Effector memory CD8-positive, alpha-beta T cell (primary cell): Measurements from ENCODE around the gene CD59.
A peak's percentile ranks its signal among the peaks of the same experiment; 100 is the strongest.

Source experiments
- ATAC-seq: fragments of 150-1000 bp; cut with Tn5 transposase; replicated peaks from 2 replicates; pipeline ENCODE4 v1.10.0; 2021; ENCODE audit warnings: mild to moderate bottlenecking, moderate library complexity
- DNase-seq, 3 experiments: peaks; one replicate each; pipeline ENCODE4 v3.0.0; 2021
- H3K27ac Mint-ChIP-seq, 2 donors: one replicate each; pipeline ENCODE4 v1.8.0; 2022; ENCODE audit warnings: mild to moderate bottlenecking in 2 of 2, mixed read lengths in 2 of 2, moderate library complexity in 2 of 2
- H3K27me3 Mint-ChIP-seq, 2 donors: one replicate each; pipeline ENCODE4 v1.8.0; 2022; ENCODE audit warnings: mixed read lengths in 2 of 2
- H3K36me3 Mint-ChIP-seq: one replicate; pipeline ENCODE4 v1.8.0; 2022; ENCODE audit warnings: mild to moderate bottlenecking, moderate library complexity, mixed read lengths; ENCODE audit not compliant: insufficient read depth
- H3K4me1 Mint-ChIP-seq, 2 donors: one replicate each; pipeline ENCODE4 v1.8.0; 2022; ENCODE audit warnings: low read depth in 2 of 2, mixed read lengths in 2 of 2
- H3K4me3 Mint-ChIP-seq, 2 donors: one replicate each; pipeline ENCODE4 v1.8.0; 2022; ENCODE audit warnings: mild to moderate bottlenecking in 2 of 2, mixed read lengths in 2 of 2, moderate library complexity in 2 of 2
- H3K9me3 Mint-ChIP-seq, 2 donors: one replicate each; pipeline ENCODE4 v1.8.0; 2022; ENCODE audit warnings: mixed read lengths in 2 of 2
- total RNA-seq, 9 experiments: gene quantifications; one replicate each; lab custom pipeline; 2026; lab: John Stamatoyannopoulos, UW

CD59 gene
- total RNA-seq: 18.8 to 54.4 (median 37.9) reads per million in 9 experiments

GRCh38 chr11:33736148-33736812 is at the start of gene CD59:
TSS of gene CD59 (minus strand) at chr11:33736423. CDS start at chr11:33722445, 13,978 bp downstream.
- no peaks in the 10 kb centered on the region for H3K9me3 Mint-ChIP-seq
- H3K36me3 Mint-ChIP-seq: peaks cover 11% of the 10 kb centered on the region
- H3K27me3 Mint-ChIP-seq: no peaks in the 10 kb centered on the region
- peak within 1 kb of the TSS; percentile 87 to 88 for H3K4me3 Mint-ChIP-seq
- peak within 1 kb of the TSS; percentile 82 to 83 for H3K27ac Mint-ChIP-seq
- peak; percentile 72 to 78 (median 77) for DNase-seq
- ATAC-seq: peak; percentile 72
- H3K4me1 Mint-ChIP-seq: peaks cover 16 to 22% of the 10 kb centered on the region in 2 donors

DNA sequence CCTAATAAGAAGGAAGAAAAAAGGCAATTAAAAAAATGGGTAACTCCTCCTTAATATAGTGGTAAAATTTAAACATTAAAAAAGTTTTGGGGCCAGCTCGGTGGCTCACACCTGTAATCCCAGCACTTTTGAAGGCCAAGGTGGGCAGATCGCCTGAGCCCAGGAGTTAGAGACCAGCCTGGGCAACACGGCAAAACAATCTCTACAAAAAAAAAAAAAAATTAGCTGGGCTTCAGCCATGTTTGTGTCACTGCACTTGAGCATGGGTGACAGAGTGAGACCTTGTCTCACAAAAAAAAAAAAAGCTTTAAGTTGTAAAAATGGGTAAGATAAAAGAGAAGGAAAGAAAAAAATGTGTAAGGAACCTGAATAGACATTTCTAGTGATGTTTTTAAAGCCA is 49.4 kb upstream of the CD59 start:
- DNase-seq (no peak), ATAC-seq (no peak)
- Mint-ChIP-seq H3K27ac (no peak overlapping the region), H3K4me1 (no peaks in the 10 kb centered on the region), H3K36me3 (no peaks in the 10 kb centered on the region), H3K4me3 (no peak overlapping the region), H3K27me3 (peaks cover 49 to 68% of the 10 kb centered on the region in 2 donors), H3K9me3 (no peaks in the 10 kb centered on the region)

GRCh38 chr11:33779849-33780528 is 43.8 kb upstream of the CD59 start:
- ATAC-seq (no peak), DNase-seq (no peak)
- Mint-ChIP-seq H3K9me3 (no peaks in the 10 kb centered on the region), H3K27ac (no peak overlapping the region), H3K4me3 (no peak overlapping the region), H3K4me1 (peaks cover 2 to 8% of the 10 kb centered on the region in 2 donors), H3K36me3 (no peaks in the 10 kb centered on the region), H3K27me3 (peaks cover 28 to 64% of the 10 kb centered on the region in 2 donors)

- peaks cover 10% of the 10 kb centered on the region for H3K36me3 Mint-ChIP-seq
- H3K4me1 Mint-ChIP-seq: peaks cover 8 to 13% of the 10 kb centered on the region in 2 donors
- H3K4me3 Mint-ChIP-seq: no peak overlapping the region
- H3K27ac Mint-ChIP-seq: no peak overlapping the region
- ATAC-seq (no peak), DNase-seq (no peak)
- H3K27me3 Mint-ChIP-seq: peaks cover 16 to 54% of the 10 kb centered on the region in 2 donors
- no peaks in the 10 kb centered on the region for H3K9me3 Mint-ChIP-seq
These were observed 42.5 kb upstream of the CD59 start for GRCh38 chr11:33778675-33779074.

GRCh38 chr11:33777906-33778305 is 41.7 kb upstream of the CD59 start:
- no peak overlapping the region for H3K4me3 Mint-ChIP-seq
- no peak for ATAC-seq

DNA sequence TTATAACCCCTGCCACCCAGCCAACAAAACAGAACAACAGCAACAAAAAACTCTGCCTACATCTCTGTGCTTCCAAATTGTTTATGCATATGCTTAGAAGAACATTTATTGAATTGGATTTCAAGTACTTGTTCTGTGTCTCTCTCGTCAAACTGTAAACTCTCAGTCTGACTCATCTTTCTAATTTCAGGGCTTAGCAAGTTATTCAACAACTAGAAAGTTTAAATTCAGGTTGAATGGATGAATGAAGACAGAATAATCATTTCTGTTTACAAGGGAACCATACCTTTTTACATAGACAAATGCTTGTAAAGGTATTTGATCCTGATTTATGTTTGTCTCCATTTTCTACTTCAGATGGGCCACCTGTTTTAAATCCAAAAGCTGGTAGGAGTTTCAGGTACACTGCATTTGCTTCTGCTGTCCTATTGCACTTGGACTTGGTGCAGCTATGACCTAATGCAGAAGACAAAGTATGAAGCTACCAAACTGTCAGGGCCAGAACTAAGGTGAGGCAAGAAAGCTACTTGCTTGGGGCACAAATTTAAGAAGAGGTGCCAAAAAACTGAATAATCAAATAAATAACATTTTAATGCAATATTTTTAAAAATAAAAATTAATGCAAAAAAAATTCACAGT is 39.7 kb upstream of the CD59 start:
- Mint-ChIP-seq H3K9me3 (no peaks in the 10 kb centered on the region), H3K4me3 (peak overlapping the region; percentile 89 to 98), H3K27ac (no peak overlapping the region), H3K27me3 (peaks cover 6 to 31% of the 10 kb centered on the region in 2 donors), H3K36me3 (peaks cover 10% of the 10 kb centered on the region), H3K4me1 (peaks cover 21 to 34% of the 10 kb centered on the region in 2 donors)
- ATAC-seq (no peak), DNase-seq (no peak)

More at GRCh38 chr11:33777906-33778305, 41.7 kb upstream of the CD59 start:
- DNase-seq: peak in 1 of 3 experiments; percentile 36
- Mint-ChIP-seq H3K36me3 (peaks cover 10% of the 10 kb centered on the region), H3K27ac (no peak overlapping the region), H3K9me3 (no peaks in the 10 kb centered on the region), H3K4me1 (peaks cover 14 to 20% of the 10 kb centered on the region in 2 donors), H3K27me3 (peaks cover 10 to 50% of the 10 kb centered on the region in 2 donors)

- Mint-ChIP-seq H3K4me3 (peak overlapping the region; percentile 89 to 98), H3K9me3 (no peaks in the 10 kb centered on the region), H3K27me3 (peaks cover 6 to 26% of the 10 kb centered on the region in 2 donors), H3K4me1 (peaks cover 21 to 35% of the 10 kb centered on the region in 2 donors), H3K27ac (peak overlapping the region in 1 of 2 donors; percentile 98), H3K36me3 (peaks cover 10% of the 10 kb centered on the region)
- DNase-seq (no peak), ATAC-seq (no peak)
These were observed 39.2 kb upstream of the CD59 start for GRCh38 chr11:33775467-33775807.

DNA sequence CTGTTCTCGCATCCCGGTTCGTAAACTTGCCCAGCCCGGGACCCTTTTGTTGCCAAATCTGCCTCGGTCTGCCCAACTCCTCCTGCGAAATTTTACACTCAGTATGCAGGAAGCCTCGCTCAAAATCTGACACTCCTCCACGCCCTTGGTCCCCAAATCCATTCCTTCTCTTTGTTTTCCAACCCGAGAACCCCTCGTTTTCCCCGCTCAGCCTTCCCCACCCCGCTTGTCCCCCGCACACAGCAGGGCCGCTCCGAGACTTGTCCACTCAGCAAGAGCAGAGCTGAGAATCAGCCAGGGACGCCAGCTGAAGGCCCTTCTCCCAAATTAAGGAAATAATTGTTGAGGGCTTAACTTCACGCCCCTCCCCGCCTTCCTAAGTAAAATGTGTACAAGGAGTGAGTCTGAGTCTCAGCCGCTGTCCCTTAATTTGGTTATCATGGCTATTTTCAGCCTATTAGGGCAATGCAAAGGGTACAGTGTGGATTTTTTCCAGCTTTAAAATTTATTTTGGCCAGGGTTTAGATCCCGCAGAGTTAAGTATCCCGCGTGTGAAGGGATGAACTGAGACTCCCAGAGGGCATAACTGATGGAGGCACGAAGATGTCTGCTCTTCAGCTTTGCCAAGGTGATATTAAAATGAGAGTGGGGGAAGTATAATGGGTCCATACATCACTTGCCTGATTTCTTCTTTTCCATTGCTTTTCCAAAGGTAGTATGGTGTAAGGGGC is 38.7 kb upstream of the CD59 start:
- peaks cover 10% of the 10 kb centered on the region for H3K36me3 Mint-ChIP-seq
- H3K27me3 Mint-ChIP-seq: peaks cover 2 to 20% of the 10 kb centered on the region in 2 donors
- no peak for ATAC-seq
- peak overlapping the region; percentile 89 to 98 for H3K4me3 Mint-ChIP-seq
- no peaks in the 10 kb centered on the region for H3K9me3 Mint-ChIP-seq
- no peak for DNase-seq
- H3K4me1 Mint-ChIP-seq: peaks cover 24 to 40% of the 10 kb centered on the region in 2 donors
- peak overlapping the region; percentile 96 to 98 for H3K27ac Mint-ChIP-seq

- H3K4me1 Mint-ChIP-seq: peaks cover 24 to 47% of the 10 kb centered on the region in 2 donors
- peaks cover 0 to 13% of the 10 kb centered on the region in 2 donors for H3K27me3 Mint-ChIP-seq
- peak; percentile 77 to 82 (median 81) for DNase-seq
- H3K27ac Mint-ChIP-seq: peak within 1 kb of the TSS; percentile 96 to 98
- ATAC-seq: peak; percentile 89
- H3K9me3 Mint-ChIP-seq: no peaks in the 10 kb centered on the region
- peaks cover 15% of the 10 kb centered on the region for H3K36me3 Mint-ChIP-seq
- H3K4me3 Mint-ChIP-seq: peak within 1 kb of the TSS; percentile 89 to 98
These were observed 37.9 kb upstream of the CD59 start, which contains the start of gene FBXO3 for GRCh38 chr11:33773987-33774735. TSS of gene FBXO3 (minus strand) at chr11:33774520. CDS start at chr11:33774497, 23 bp downstream.

DNA sequence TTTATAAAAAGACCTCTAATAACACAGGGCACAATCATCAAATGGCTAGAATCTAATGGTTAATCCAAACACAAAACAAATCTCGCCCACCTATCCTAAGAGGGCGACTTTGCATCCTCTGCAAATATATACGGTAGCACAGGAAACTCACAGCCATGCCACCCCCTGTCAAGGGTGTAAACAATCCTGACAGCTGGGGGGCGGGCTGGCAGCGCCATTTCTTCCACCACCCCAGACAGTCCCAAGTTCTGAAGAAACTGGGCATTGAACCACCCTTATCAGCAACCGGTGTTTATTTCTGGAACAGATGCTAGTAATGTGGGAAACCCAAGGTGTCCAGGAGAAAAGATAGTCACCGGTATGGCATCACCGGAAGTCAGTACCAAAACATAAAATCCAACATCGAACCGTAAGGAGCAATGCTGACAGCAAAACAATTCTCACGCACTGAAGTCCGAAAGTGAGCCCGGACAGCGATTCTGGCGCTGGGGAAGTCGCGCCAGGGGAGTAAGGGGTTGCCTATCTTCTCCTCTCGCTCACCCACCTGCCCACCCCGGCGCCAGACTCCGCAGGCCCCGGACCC is 37.3 kb upstream of the CD59 start:
- Mint-ChIP-seq H3K27ac (peak overlapping the region; percentile 96 to 98), H3K4me1 (peaks cover 24 to 47% of the 10 kb centered on the region in 2 donors), H3K9me3 (no peaks in the 10 kb centered on the region), H3K36me3 (peaks cover 18% of the 10 kb centered on the region), H3K4me3 (peak overlapping the region; percentile 89 to 98), H3K27me3 (peaks cover 0 to 6% of the 10 kb centered on the region in 2 donors)
- DNase-seq: peak; percentile 24 to 41 (median 25)
- ATAC-seq: peak; percentile 43

DNA sequence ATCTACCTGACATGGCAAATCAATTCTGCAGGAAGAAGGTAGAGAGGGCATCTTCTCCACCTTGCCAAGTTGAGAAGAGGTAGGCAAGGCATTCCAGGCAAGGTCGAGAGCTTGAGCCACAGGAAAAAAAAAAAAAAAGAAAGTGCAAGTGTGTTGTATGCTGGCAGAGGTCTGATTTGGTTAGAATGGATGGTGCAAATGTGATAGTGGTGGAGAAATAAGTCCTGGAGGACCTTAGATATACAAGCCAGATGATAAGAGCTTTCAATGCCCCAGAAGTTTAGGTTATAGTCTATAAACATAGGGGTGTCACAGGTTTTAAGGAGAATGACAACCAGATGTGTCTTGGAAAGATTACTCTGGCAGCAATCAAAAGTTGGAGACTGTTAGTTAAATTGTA is 36.6 kb upstream of the CD59 start:
- Mint-ChIP-seq H3K4me1 (peaks cover 24 to 47% of the 10 kb centered on the region in 2 donors), H3K27ac (peak overlapping the region in 1 of 2 donors; percentile 98), H3K4me3 (peak overlapping the region; percentile 89 to 98), H3K9me3 (no peaks in the 10 kb centered on the region), H3K36me3 (peaks cover 24% of the 10 kb centered on the region), H3K27me3 (peaks cover 0 to under 1% of the 10 kb centered on the region in 2 donors)
- ATAC-seq: no peak
- DNase-seq: no peak

GRCh38 chr11:33772300-33772699 is 36.1 kb upstream of the CD59 start:
- Mint-ChIP-seq H3K27ac (peak overlapping the region in 1 of 2 donors; percentile 98), H3K4me1 (peaks cover 24 to 47% of the 10 kb centered on the region in 2 donors), H3K4me3 (peak overlapping the region; percentile 89 to 98), H3K36me3 (peaks cover 30% of the 10 kb centered on the region), H3K27me3 (no peaks in the 10 kb centered on the region), H3K9me3 (no peaks in the 10 kb centered on the region)
- DNase-seq (no peak), ATAC-seq (no peak)
